GM13977 (cell line): ENCODE results near the gene DPPA4.

Experiments
- DNase-seq: peaks from one replicate; pipeline ENCODE4 v3.0.0; 2012; ENCODE audit warnings: low spot score
- CTCF ChIP-seq: IDR thresholded peaks from 2 replicates; pipeline ENCODE4 v1.5.1; 2012; ENCODE audit warnings: mild to moderate bottlenecking, control low read depth; ENCODE audit not compliant: insufficient read depth; ENCODE audit errors: extremely low read depth, missing control alignments
- in situ Hi-C: fragments of 300-500 bp; cut with MboI; formaldehyde crosslinking; loops from one replicate; pipeline ENCODE4 v1.12.0; 2022; ENCODE audit warnings: low sequenced_read_pairs, low pct_unique_long_range_greater_than_20kb, mixed read lengths, inconsistent platforms; ENCODE audit not compliant: unreplicated experiment

Gene DPPA4

GRCh38 chr3:109355625-109356441 is 18.5 kb upstream of the DPPA4 start:
- DNase-seq = no peak
- in situ Hi-C loops = no loop called here
- TF ChIP-seq CTCF = no peak

GRCh38 chr3:109353057-109353456 is 15.7 kb upstream of the DPPA4 start:
- no peak for TF ChIP-seq CTCF
- in situ Hi-C loops = no loop called here
- no peak for DNase-seq

GRCh38 chr3:109351231-109351630 is 13.9 kb upstream of the DPPA4 start:
- in situ Hi-C loops = no loop called here
- TF ChIP-seq CTCF = no peak
- DNase-seq = no peak

- no peak for TF ChIP-seq CTCF
- DNase-seq = no peak
- in situ Hi-C loops = no loop called here
Observed at GRCh38 chr3:109346770-109347295, 9.5 kb upstream of the DPPA4 start.

- in situ Hi-C loops = no loop called here
- no peak for DNase-seq
- no peak for TF ChIP-seq CTCF
Observed at GRCh38 chr3:109346099-109346498, 8.8 kb upstream of the DPPA4 start.

GRCh38 chr3:109339714-109340648 is 2.6 kb upstream of the DPPA4 start:
- in situ Hi-C loops = no loop called here
- TF ChIP-seq CTCF = no peak
- DNase-seq = no peak
